Naive B cell (primary cell): ENCODE results near the gene SRSF4. TPM values are rescaled to one million over a fixed set of nuclear protein-coding genes. Genes with fewer than 3 reads are reported as not detected.
"Not testable (repeated sequence)": the region's sequence is repeated elsewhere in the genome, so short reads cannot be mapped to it uniquely, and the experiment has no call there.

Source experiments
- ATAC-seq, 2 donors: fragments of 150-1000 bp; cut with Tn5 transposase; 2 replicates each; pipeline ENCODE4 v1.10.0; 2021; ENCODE audit warnings: low read depth in 2 of 2, mild to moderate bottlenecking in 2 of 2, moderate library complexity in 2 of 2
- DNase-seq: peaks from one replicate; pipeline ENCODE4 v3.0.0; 2022
- H3K27ac Mint-ChIP-seq, 6 donors: one replicate each; pipeline ENCODE4 v1.8.0; 2020 to 2022; ENCODE audit warnings: mild to moderate bottlenecking in 6 of 6, mixed read lengths in 6 of 6, moderate library complexity in 5 of 6, inconsistent platforms in 2 of 6
- H3K27me3 Mint-ChIP-seq, 3 donors: one replicate each; pipeline ENCODE4 v1.8.0; 2021 to 2022; ENCODE audit warnings: mixed read lengths in 3 of 3, mild to moderate bottlenecking in 1 of 3
- H3K36me3 Mint-ChIP-seq, 2 donors: one replicate each; pipeline ENCODE4 v1.8.0; 2020 to 2022; ENCODE audit warnings: mixed read lengths in 2 of 2, inconsistent platforms in 1 of 2, mild to moderate bottlenecking in 1 of 2
- H3K4me1 Mint-ChIP-seq, 3 donors: one replicate each; pipeline ENCODE4 v1.8.0; 2020 to 2022; ENCODE audit warnings: mixed read lengths in 3 of 3, inconsistent platforms in 1 of 3, mild to moderate bottlenecking in 1 of 3, moderate library complexity in 1 of 3
- H3K4me3 Mint-ChIP-seq, 8 donors: one replicate each; pipeline ENCODE4 v1.8.0; 2020 to 2022; ENCODE audit warnings: mild to moderate bottlenecking in 8 of 8, mixed read lengths in 8 of 8, moderate library complexity in 8 of 8, inconsistent platforms in 2 of 8
- H3K9me3 Mint-ChIP-seq, 7 donors: one replicate each; pipeline ENCODE4 v1.8.0; 2020 to 2022; ENCODE audit warnings: mixed read lengths in 7 of 7, mild to moderate bottlenecking in 5 of 7, inconsistent platforms in 2 of 7, moderate library complexity in 1 of 7
- polyA plus RNA-seq, 6 donors: library from polyadenylated mRNA; unstranded; fragments of 300-500 nt; fragmentation: Illumina TruSeq; gene quantifications; one replicate each; pipeline ENCODE4 v1.2.3, GENCODE V29; 2021; ENCODE audit warnings: low read depth in 6 of 6

SRSF4 gene
- polyA plus RNA-seq = 10 to 100 TPM; 34.7 to 90.6 (median 68.5) TPM

DNA sequence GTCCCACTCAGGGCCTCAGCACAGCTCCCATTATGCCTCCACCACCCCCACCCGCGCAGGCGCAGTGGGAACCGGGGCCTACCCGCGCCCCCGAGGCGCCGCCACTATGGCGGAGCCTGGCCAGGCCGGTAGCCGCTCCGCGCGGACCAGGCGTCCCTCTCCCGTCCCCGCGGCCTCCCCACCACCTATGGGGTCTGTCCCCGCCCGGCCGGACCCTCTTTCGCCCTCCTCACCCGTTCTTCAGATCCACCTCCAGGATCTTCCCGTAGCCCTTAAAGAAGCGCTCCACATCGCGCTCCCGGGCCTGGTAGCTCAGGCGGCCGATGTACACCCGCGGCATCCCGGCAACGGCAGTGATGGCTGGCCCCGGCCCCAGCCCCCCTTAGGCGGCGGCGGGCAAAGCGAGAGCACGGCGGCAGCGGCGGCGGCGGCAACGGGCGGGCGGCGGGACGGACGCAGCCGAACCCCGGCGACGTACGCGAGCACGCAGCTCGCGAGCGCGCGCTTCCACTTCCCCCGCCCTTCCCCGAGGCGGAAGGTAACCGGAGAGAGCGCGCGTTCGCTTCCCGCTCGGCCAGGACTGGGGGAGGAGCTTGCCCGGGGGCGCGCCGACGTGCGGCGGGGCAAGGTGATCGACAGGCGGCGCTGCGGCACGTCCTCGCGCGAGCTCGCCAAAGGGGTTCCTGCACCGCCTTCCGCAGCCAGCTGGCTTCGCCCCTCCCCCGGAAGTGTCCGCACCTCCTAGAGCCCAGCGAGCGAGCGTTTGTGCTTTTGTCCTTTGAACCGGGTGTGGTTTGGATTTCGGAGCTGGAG, at the start of gene SRSF4:
TSS of gene SRSF4 (minus strand) at position 488 of the 813 bp plus-strand sequence. CDS start at position 340, 148 bp downstream.
- Mint-ChIP-seq H3K9me3 (no peaks in the 10 kb centered on the region), H3K27ac (peak within 1 kb of the TSS; percentile 88 to 97 (median 94)), H3K4me1 (peaks cover 29 to 53% (median 35%) of the 10 kb centered on the region in 3 donors), H3K27me3 (no peaks in the 10 kb centered on the region), H3K36me3 (peaks cover 6 to 8% of the 10 kb centered on the region in 2 donors), H3K4me3 (peak within 1 kb of the TSS; percentile 85 to 97 (median 94))
- DNase-seq = peak; percentile 99
- peak; percentile 84 to 87 for ATAC-seq

GRCh38 chr1:29230553-29231378, 49.1 kb upstream of the SRSF4 start, which contains the start of gene MECR:
Gene MECR, minus strand, starts transcription at chr1:29230934. Its CDS starts 28 bp downstream, at chr1:29230906.
- peaks cover 11 to 25% (median 19%) of the 10 kb centered on the region in 3 donors for H3K4me1 Mint-ChIP-seq
- no peaks in the 10 kb centered on the region for H3K36me3 Mint-ChIP-seq
- H3K9me3 Mint-ChIP-seq = no peaks in the 10 kb centered on the region
- ATAC-seq (peak; percentile 97 to 99), DNase-seq (peak; percentile 93)
- H3K27me3 Mint-ChIP-seq = peaks cover 17 to 24% (median 19%) of the 10 kb centered on the region in 3 donors
- H3K27ac Mint-ChIP-seq = peak within 1 kb of the TSS; percentile 17 to 97 (median 92)
- H3K4me3 Mint-ChIP-seq = peak within 1 kb of the TSS; percentile 93 to 98 (median 96)

DNA sequence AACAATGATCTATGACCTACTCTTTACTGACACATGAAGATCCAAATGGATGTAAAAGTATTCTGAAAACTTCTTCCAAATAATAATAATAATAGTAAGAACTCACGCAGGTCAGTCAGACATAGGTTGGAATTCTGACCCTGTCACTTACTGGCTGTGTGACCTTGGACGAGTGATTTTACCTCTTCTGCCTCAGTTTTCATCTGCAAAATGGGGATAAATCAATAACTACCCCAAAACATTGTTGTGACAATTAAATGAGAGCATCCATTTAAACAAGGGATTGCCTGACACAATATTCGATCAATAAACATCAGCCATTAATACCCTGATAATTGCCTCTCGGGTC, 48.5 kb upstream of the SRSF4 start:
- peaks cover 12 to 20% (median 19%) of the 10 kb centered on the region in 3 donors for H3K27me3 Mint-ChIP-seq
- ATAC-seq (no peak), DNase-seq (no peak)
- H3K36me3 Mint-ChIP-seq = no peaks in the 10 kb centered on the region
- no peaks in the 10 kb centered on the region for H3K9me3 Mint-ChIP-seq
- peak overlapping the region; percentile 93 to 98 (median 96) for H3K4me3 Mint-ChIP-seq
- peaks cover 11 to 24% (median 19%) of the 10 kb centered on the region in 3 donors for H3K4me1 Mint-ChIP-seq
- H3K27ac Mint-ChIP-seq = peak overlapping the region; percentile 17 to 97 (median 91)

GRCh38 chr1:29227511-29227910, 45.8 kb upstream of the SRSF4 start:
- Mint-ChIP-seq H3K4me3 (no peak overlapping the region), H3K4me1 (peaks cover 11 to 24% (median 23%) of the 10 kb centered on the region in 3 donors), H3K27ac (peak overlapping the region in 1 of 6 donors; percentile 4), H3K9me3 (no peaks in the 10 kb centered on the region), H3K27me3 (no peaks in the 10 kb centered on the region), H3K36me3 (no peaks in the 10 kb centered on the region)
- DNase-seq (no peak), ATAC-seq (no peak)

GRCh38 chr1:29225361-29225760, 43.7 kb upstream of the SRSF4 start:
- peaks cover 5 to 13% (median 12%) of the 10 kb centered on the region in 3 donors for H3K4me1 Mint-ChIP-seq
- ATAC-seq = no peak
- H3K27me3 Mint-ChIP-seq = no peaks in the 10 kb centered on the region
- DNase-seq = no peak
- H3K9me3 Mint-ChIP-seq = no peaks in the 10 kb centered on the region
- no peak overlapping the region for H3K4me3 Mint-ChIP-seq
- no peak overlapping the region for H3K27ac Mint-ChIP-seq
- H3K36me3 Mint-ChIP-seq = no peaks in the 10 kb centered on the region

- DNase-seq = no peak
These were observed 42.7 kb upstream of the SRSF4 start for GRCh38 chr1:29224356-29224837.

GRCh38 chr1:29223521-29223920, 41.8 kb upstream of the SRSF4 start:
- no peak for ATAC-seq
- no peaks in the 10 kb centered on the region for H3K36me3 Mint-ChIP-seq

More at GRCh38 chr1:29224356-29224837, 42.7 kb upstream of the SRSF4 start:
- Mint-ChIP-seq H3K9me3 (no peaks in the 10 kb centered on the region), H3K27me3 (no peaks in the 10 kb centered on the region), H3K36me3 (no peaks in the 10 kb centered on the region), H3K4me1 (peaks cover 3 to 5% (median 4%) of the 10 kb centered on the region in 3 donors), H3K4me3 (no peak overlapping the region), H3K27ac (no peak overlapping the region)
- ATAC-seq = no peak

GRCh38 chr1:29222686-29223085, 41.0 kb upstream of the SRSF4 start:
- no peaks in the 10 kb centered on the region for H3K9me3 Mint-ChIP-seq
- DNase-seq = no peak
- peaks cover 0 to 4% (median 0%) of the 10 kb centered on the region in 3 donors for H3K4me1 Mint-ChIP-seq
- no peaks in the 10 kb centered on the region for H3K36me3 Mint-ChIP-seq
- peak overlapping the region in 1 of 6 donors; percentile 28 for H3K27ac Mint-ChIP-seq
- ATAC-seq = no peak
- no peaks in the 10 kb centered on the region for H3K27me3 Mint-ChIP-seq
- no peak overlapping the region for H3K4me3 Mint-ChIP-seq

More at GRCh38 chr1:29223521-29223920, 41.8 kb upstream of the SRSF4 start:
- no peak for DNase-seq
- Mint-ChIP-seq H3K4me3 (no peak overlapping the region), H3K9me3 (no peaks in the 10 kb centered on the region), H3K4me1 (peaks cover 0 to 4% (median 3%) of the 10 kb centered on the region in 3 donors), H3K27ac (peak overlapping the region in 1 of 6 donors; percentile 33), H3K27me3 (no peaks in the 10 kb centered on the region)

- H3K4me3 Mint-ChIP-seq, H3K4me1 Mint-ChIP-seq, ATAC-seq, H3K9me3 Mint-ChIP-seq, H3K36me3 Mint-ChIP-seq, H3K27me3 Mint-ChIP-seq, H3K27ac Mint-ChIP-seq, DNase-seq: not testable (repeated sequence)
These were observed 40.6 kb upstream of the SRSF4 start for GRCh38 chr1:29222260-29222659.

GRCh38 chr1:29221296-29221695, 39.6 kb upstream of the SRSF4 start:
- H3K27ac Mint-ChIP-seq = peak overlapping the region in 1 of 6 donors; percentile 40

GRCh38 chr1:29218223-29218622, 36.5 kb upstream of the SRSF4 start:
- Mint-ChIP-seq H3K4me1 (peaks cover 0 to 3% (median 0%) of the 10 kb centered on the region in 3 donors), H3K27ac (peak overlapping the region in 1 of 6 donors; percentile 77)

More at GRCh38 chr1:29221296-29221695, 39.6 kb upstream of the SRSF4 start:
- DNase-seq (no peak), ATAC-seq (no peak)
- Mint-ChIP-seq H3K4me3 (no peak overlapping the region), H3K27me3 (no peaks in the 10 kb centered on the region), H3K36me3 (no peaks in the 10 kb centered on the region), H3K4me1 (peaks cover 0 to 4% (median 0%) of the 10 kb centered on the region in 3 donors), H3K9me3 (no peaks in the 10 kb centered on the region)

GRCh38 chr1:29217633-29218032, 35.9 kb upstream of the SRSF4 start:
- no peak for DNase-seq
- H3K4me3 Mint-ChIP-seq = no peak overlapping the region
- H3K36me3 Mint-ChIP-seq = peaks cover 0 to 5% of the 10 kb centered on the region in 2 donors
- H3K4me1 Mint-ChIP-seq = peaks cover 0 to 3% (median 3%) of the 10 kb centered on the region in 3 donors
- no peaks in the 10 kb centered on the region for H3K9me3 Mint-ChIP-seq
- no peak for ATAC-seq
- H3K27ac Mint-ChIP-seq = no peak overlapping the region
- H3K27me3 Mint-ChIP-seq = no peaks in the 10 kb centered on the region

More at GRCh38 chr1:29218223-29218622, 36.5 kb upstream of the SRSF4 start:
- DNase-seq (no peak), ATAC-seq (no peak)
- Mint-ChIP-seq H3K9me3 (no peaks in the 10 kb centered on the region), H3K27me3 (no peaks in the 10 kb centered on the region), H3K4me3 (no peak overlapping the region), H3K36me3 (no peaks in the 10 kb centered on the region)

DNA sequence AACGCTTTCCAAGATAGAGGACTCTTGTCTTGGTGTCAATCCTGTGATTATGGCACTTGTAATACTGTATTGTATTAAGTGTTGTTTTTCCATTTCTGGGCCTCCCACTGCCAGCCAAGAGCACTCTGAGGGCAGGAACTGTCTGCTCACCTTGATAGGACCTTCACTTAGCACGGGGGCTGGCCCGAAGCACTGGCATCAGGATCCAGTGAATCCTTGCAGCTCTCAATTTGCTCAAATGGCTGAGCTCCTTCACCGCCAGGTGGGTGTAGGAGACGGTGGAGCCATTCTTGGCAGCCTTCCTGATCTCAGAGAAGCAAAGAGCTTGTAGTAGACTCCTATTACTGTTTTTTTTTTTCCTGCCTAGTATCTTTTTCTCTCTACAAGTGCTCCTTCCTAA, 31.4 kb upstream of the SRSF4 start:
- DNase-seq = no peak
- Mint-ChIP-seq H3K27ac (peak overlapping the region in 2 of 6 donors; percentile 19 to 52), H3K4me1 (peaks cover 12 to 26% (median 15%) of the 10 kb centered on the region in 3 donors), H3K9me3 (no peaks in the 10 kb centered on the region), H3K36me3 (peaks cover 4 to 10% of the 10 kb centered on the region in 2 donors), H3K27me3 (no peaks in the 10 kb centered on the region), H3K4me3 (no peak overlapping the region)
- ATAC-seq = no peak
